Smooth muscle cell (in vitro differentiated cells): Measurements from ENCODE around the gene MET. TPM values are rescaled to one million over a fixed set of nuclear protein-coding genes. Genes with fewer than 3 reads are reported as not detected.

ENCODE experiments used
- DNase-seq: peaks from one replicate; lab custom pipeline; 2025; ENCODE audit not compliant: unreplicated experiment; lab: John Stamatoyannopoulos, UW
- H2AFZ ChIP-seq: fragments of 200-600 bp; sonication (generic); 2 replicates; pipeline ENCODE4 v1.6.0; 2016; ENCODE audit warnings: antibody characterized with exemption, low read depth, mild to moderate bottlenecking
- H3F3A ChIP-seq: fragments of 200-600 bp; sonication (generic); 2 replicates; pipeline ENCODE4 v1.6.0; 2017; ENCODE audit warnings: antibody characterized with exemption, low read depth
- H3K27ac ChIP-seq: fragments of 200-600 bp; sonication (generic); 2 replicates; pipeline ENCODE4 v1.5.1; 2016; ENCODE audit warnings: low read depth, mild to moderate bottlenecking
- H3K27me3 ChIP-seq: fragments of 200-600 bp; sonication (generic); 2 replicates; pipeline ENCODE4 v1.6.1; 2016; ENCODE audit warnings: low read depth, mild to moderate bottlenecking
- H3K36me3 ChIP-seq: fragments of 200-600 bp; sonication (generic); 2 replicates; pipeline ENCODE4 v1.5.1; 2016; ENCODE audit warnings: low read depth
- H3K4me1 ChIP-seq: fragments of 200-600 bp; sonication (generic); 2 replicates; pipeline ENCODE4 v1.5.1; 2016; ENCODE audit warnings: low read depth
- H3K4me2 ChIP-seq: fragments of 200-600 bp; sonication (generic); 2 replicates; pipeline ENCODE4 v1.6.0; 2016; ENCODE audit warnings: mild to moderate bottlenecking
- H3K4me3 ChIP-seq: fragments of 200-600 bp; sonication (generic); 2 replicates; pipeline ENCODE4 v1.5.1; 2016; ENCODE audit warnings: mild to moderate bottlenecking
- H3K79me2 ChIP-seq: fragments of 200-600 bp; sonication (generic); 2 replicates; pipeline ENCODE4 v1.6.0; 2016; ENCODE audit warnings: low read depth, mild to moderate bottlenecking
- H3K9ac ChIP-seq: fragments of 200-600 bp; sonication (generic); 2 replicates; pipeline ENCODE4 v1.6.0; 2016; ENCODE audit warnings: low read depth
- H3K9me3 ChIP-seq: fragments of 200-600 bp; sonication (generic); replicated peaks from 2 replicates; pipeline ENCODE4 v1.5.1; 2016; ENCODE audit warnings: low read depth
- H4K20me1 ChIP-seq: fragments of 200-600 bp; sonication (generic); 2 replicates; pipeline ENCODE4 v1.6.0; 2016; ENCODE audit warnings: low read depth
- CTCF ChIP-seq: fragments of 200-600 bp; sonication (generic); IDR thresholded peaks from 2 replicates; pipeline ENCODE4 v1.5.1; 2017; ENCODE audit warnings: borderline replicate concordance, mild to moderate bottlenecking, antibody characterized with exemption; ENCODE audit not compliant: insufficient read depth, poor library complexity, severe bottlenecking
- WGBS: methylation state at CpG from one replicate; pipeline ENCODE4 v1.1.7; 2016; ENCODE audit warnings: low lambda C conversion rate; 5-methylcytosine and 5-hydroxymethylcytosine counted together
- polyA plus RNA-seq: library from polyadenylated mRNA; unstranded; fragments of >200 nt; fragmentation: Nextera tagmentation; extraction: Ambion mirVana; gene quantifications from 2 replicates; pipeline ENCODE4 v1.2.1, GENCODE V29; 2016
- total RNA-seq: library from RNA; depleted of rRNA; stranded (reverse); fragments of >200 nt; gene quantifications from 2 replicates; pipeline ENCODE4 v1.2.3, GENCODE V29; 2014

Gene MET
- total and polyA plus RNA-seq, 2 experiments from 2014 or later, result 1.2 to 12.0 TPM

GRCh38 chr7:116686812-116687419 lies 14.9 kb downstream of the MET start:
- Histone ChIP-seq H3K4me3 (no peak overlapping the region), H3F3A (no peaks in the 10 kb centered on the region), H3K4me2 (no peak overlapping the region), H3K4me1 (peaks cover 13% of the 10 kb centered on the region), H3K36me3 (no peaks in the 10 kb centered on the region), H3K27me3 (no peaks in the 10 kb centered on the region), H3K79me2 (no peaks in the 10 kb centered on the region), H4K20me1 (no peaks in the 10 kb centered on the region), H3K9ac (no peak overlapping the region), H3K27ac (no peak overlapping the region), H2AFZ (no peak overlapping the region), H3K9me3 (no peaks in the 10 kb centered on the region)
- 95% methylated on average over 7 of the region's 7 CpGs for WGBS
- no peak for TF ChIP-seq CTCF
- no peak for DNase-seq

GRCh38 chr7:116687801-116688201 lies 15.8 kb downstream of the MET start:
- no peak for TF ChIP-seq CTCF
- Histone ChIP-seq H3K4me1 (peaks cover 13% of the 10 kb centered on the region), H3F3A (no peaks in the 10 kb centered on the region), H2AFZ (peak overlapping the region; percentile 44), H3K79me2 (no peaks in the 10 kb centered on the region), H3K27me3 (no peaks in the 10 kb centered on the region), H4K20me1 (no peaks in the 10 kb centered on the region), H3K36me3 (no peaks in the 10 kb centered on the region), H3K27ac (no peak overlapping the region), H3K9ac (no peak overlapping the region), H3K4me2 (peak overlapping the region; percentile 42), H3K9me3 (no peaks in the 10 kb centered on the region), H3K4me3 (no peak overlapping the region)
- 22% methylated on average over 7 of the region's 7 CpGs for WGBS
- no peak for DNase-seq

GRCh38 chr7:116689790-116690259 lies 17.8 kb downstream of the MET start:
- Histone ChIP-seq H3K36me3 (no peaks in the 10 kb centered on the region), H3K4me3 (no peak overlapping the region), H3F3A (no peaks in the 10 kb centered on the region), H3K9ac (no peak overlapping the region), H4K20me1 (no peaks in the 10 kb centered on the region), H3K79me2 (no peaks in the 10 kb centered on the region), H3K27ac (no peak overlapping the region), H3K4me2 (no peak overlapping the region), H3K4me1 (peaks cover 13% of the 10 kb centered on the region), H3K27me3 (no peaks in the 10 kb centered on the region), H2AFZ (no peak overlapping the region), H3K9me3 (no peaks in the 10 kb centered on the region)
- no peak for DNase-seq
- WGBS, result 83% methylated on average over 4 of the region's 4 CpGs
- TF ChIP-seq CTCF, result no peak

GRCh38 chr7:116691664-116692063 lies 19.7 kb downstream of the MET start:
- no peaks in the 10 kb centered on the region for H3F3A ChIP-seq
- H3K4me3 ChIP-seq, result no peak overlapping the region
- H3K36me3 ChIP-seq, result no peaks in the 10 kb centered on the region
- peak overlapping the region; percentile 48 for H3K27ac ChIP-seq
- no peak overlapping the region for H2AFZ ChIP-seq
- 91% methylated on average over 3 of the region's 3 CpGs for WGBS
- TF ChIP-seq CTCF, result no peak
- no peaks in the 10 kb centered on the region for H3K9me3 ChIP-seq
- H3K9ac ChIP-seq, result no peak overlapping the region
- no peak for DNase-seq
- H4K20me1 ChIP-seq, result no peaks in the 10 kb centered on the region
- H3K27me3 ChIP-seq, result no peaks in the 10 kb centered on the region
- H3K4me1 ChIP-seq, result peaks cover 13% of the 10 kb centered on the region
- no peaks in the 10 kb centered on the region for H3K79me2 ChIP-seq
- H3K4me2 ChIP-seq, result no peak overlapping the region
